ENCODE measurements around the gene MMP24OS.
"Not testable (repeated sequence)": the region's sequence is repeated elsewhere in the genome, so short reads cannot be mapped to it uniquely, and the experiment has no call there.

Gene MMP24OS

GRCh38 chr20:35269055-35269781 is 8.7 kb downstream of the MMP24OS start:
- H3K4me3 ChIP-seq (replicated peaks in 1 of 2; ENCODE audit: low read depth in 2 of 2, low read length in 2 of 2) = no peak overlapping the region
- TF ChIP-seq CTCF (IDR thresholded peaks at IDR 0.05; ENCODE audit: low read depth, low read length) = peak; percentile 89
- peak; percentile 69 to 70 for DNase-seq (ENCODE audit: low read depth in 2 of 2)

DNA sequence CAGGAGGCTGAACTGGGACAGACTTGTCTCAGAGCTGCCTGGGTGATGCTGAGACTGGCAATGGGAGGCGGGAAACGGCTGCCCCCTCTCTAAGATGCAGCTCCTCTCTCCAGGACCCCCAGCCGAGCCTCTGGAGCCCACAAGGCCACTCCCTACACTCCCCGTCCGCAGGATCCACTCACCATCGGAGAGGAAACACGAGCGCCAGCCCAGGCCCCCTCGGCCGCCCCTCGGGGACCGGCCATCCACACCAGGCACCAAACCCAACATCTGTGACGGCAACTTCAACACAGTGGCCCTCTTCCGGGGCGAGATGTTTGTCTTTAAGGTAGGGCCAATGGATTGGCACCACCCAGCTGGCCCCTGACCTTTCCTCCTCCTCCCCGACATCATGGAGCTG is 10.8 kb downstream of the MMP24OS start:
- H3K4me3 ChIP-seq (replicated peaks in 1 of 2; ENCODE audit: low read depth in 2 of 2, low read length in 2 of 2) = no peak overlapping the region
- DNase-seq (ENCODE audit: low read depth in 2 of 2) = no peak
- TF ChIP-seq CTCF (IDR thresholded peaks at IDR 0.05; ENCODE audit: low read depth, low read length) = no peak

DNA sequence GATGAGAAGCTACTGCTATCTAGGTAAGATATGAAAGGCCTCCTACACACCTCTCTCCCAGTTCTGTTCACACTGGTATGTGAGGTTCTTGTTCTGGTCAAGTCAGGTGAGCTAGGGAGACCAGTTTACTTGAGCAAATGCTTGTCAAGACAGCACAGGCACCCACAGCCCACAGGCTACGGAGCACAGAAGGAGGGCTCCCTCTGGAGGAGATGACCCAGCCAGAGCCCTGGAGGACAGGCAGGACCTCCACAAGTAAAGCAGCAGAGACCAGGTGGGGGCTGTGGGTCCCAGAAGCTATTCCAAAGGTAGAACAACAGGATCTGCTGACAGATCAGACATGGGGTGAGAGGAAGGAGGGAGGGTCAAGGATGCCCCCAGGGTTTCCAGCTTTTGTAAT is 13.2 kb downstream of the MMP24OS start:
- H3K4me3 ChIP-seq (replicated peaks in 1 of 2; ENCODE audit: low read depth in 2 of 2, low read length in 2 of 2) = no peak overlapping the region
- DNase-seq (ENCODE audit: low read depth in 2 of 2) = peak in 1 of 2 donors; percentile 20
- TF ChIP-seq CTCF (IDR thresholded peaks at IDR 0.05; ENCODE audit: low read depth, low read length) = peak; percentile 19

GRCh38 chr20:35263532-35264341 is 14.2 kb downstream of the MMP24OS start:
- no peak for TF ChIP-seq CTCF (IDR thresholded peaks at IDR 0.05; ENCODE audit: low read depth, low read length)
- H3K4me3 ChIP-seq (replicated peaks in 1 of 2; ENCODE audit: low read depth in 2 of 2, low read length in 2 of 2) = no peak overlapping the region
- no peak for DNase-seq (ENCODE audit: low read depth in 2 of 2)

GRCh38 chr20:35262731-35263531 is 15.0 kb downstream of the MMP24OS start:
- not testable (repeated sequence) for H3K4me3 ChIP-seq (replicated peaks in 1 of 2; ENCODE audit: low read depth in 2 of 2, low read length in 2 of 2)
- DNase-seq (ENCODE audit: low read depth in 2 of 2) = peak; percentile 32 to 60

- H3K4me3 ChIP-seq (replicated peaks in 1 of 2; ENCODE audit: low read depth in 2 of 2, low read length in 2 of 2); DNase-seq (ENCODE audit: low read depth in 2 of 2): not testable (repeated sequence)
Measured at GRCh38 chr20:35262321-35262720, 15.6 kb downstream of the MMP24OS start.

DNA sequence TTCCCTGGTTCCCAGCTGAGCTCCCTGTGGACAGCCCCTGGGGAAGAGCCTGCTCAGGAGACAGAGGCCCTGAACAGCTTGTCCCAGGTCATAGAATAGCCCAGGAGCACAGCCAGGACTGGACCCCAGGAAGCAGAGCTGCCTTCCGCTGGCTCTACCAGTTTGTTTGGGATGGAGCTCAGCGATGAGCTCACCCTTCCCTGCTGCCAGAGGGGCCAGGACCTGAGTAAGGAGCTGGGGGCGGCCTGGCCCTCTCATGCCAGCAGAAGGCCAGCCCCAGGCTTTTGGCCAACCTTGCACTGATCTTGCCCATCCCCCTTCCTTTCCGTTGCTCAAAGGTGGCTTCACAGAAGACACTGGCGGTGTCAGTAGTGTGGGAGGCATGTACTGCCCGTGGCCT is 17.5 kb downstream of the MMP24OS start:
- no peak for DNase-seq (ENCODE audit: low read depth in 2 of 2)
- no peak for TF ChIP-seq CTCF (IDR thresholded peaks at IDR 0.05; ENCODE audit: low read depth, low read length)
- H3K4me3 ChIP-seq (replicated peaks in 1 of 2; ENCODE audit: low read depth in 2 of 2, low read length in 2 of 2) = no peak overlapping the region
